ENCODE data around the gene SPRR2E. TPM values are rescaled to one million over a fixed set of nuclear protein-coding genes. Genes with fewer than 3 reads are reported as not detected.
"Not testable (repeated sequence)": the region's sequence is repeated elsewhere in the genome, so short reads cannot be mapped to it uniquely, and the experiment has no call there.

Gene SPRR2E
- not detected in 2 replicates for total RNA-seq
- long read RNA-seq, result 0 reads

DNA sequence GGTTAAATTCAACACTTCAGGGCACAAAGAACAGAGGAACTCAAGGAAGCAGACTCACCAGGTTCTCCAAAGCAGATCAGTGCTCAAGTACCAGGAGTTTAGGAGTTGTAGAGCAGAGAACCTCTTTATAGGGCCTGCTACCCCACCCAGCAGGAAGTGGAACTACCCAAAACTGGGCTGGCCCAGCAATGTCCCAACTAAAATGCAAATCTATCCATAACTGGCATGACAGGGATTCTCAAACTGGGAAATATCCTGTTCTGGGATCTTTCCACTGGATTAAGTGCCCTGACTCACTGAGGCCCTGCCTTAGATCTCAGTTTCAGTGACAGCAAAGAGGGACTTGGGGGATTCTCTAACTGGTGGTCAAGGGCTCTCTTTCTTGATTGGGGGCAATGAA is at the start of gene SPRR2E:
Gene SPRR2E (minus strand): TSS at position 101 of the 400 bp plus-strand sequence. CDS start 775 bp downstream, outside the sequence.
- no peaks in the 10 kb centered on the region for H3K27me3 Mint-ChIP-seq
- DNase-seq (ENCODE audit: low spot score, unreplicated experiment), result no peak
- peaks cover under 1% of the 10 kb centered on the region for H3K4me1 Mint-ChIP-seq (ENCODE audit: low read depth)
- H3K36me3 Mint-ChIP-seq (ENCODE audit: insufficient read depth), result no peaks in the 10 kb centered on the region
- TF ChIP-seq, protein P1, sequence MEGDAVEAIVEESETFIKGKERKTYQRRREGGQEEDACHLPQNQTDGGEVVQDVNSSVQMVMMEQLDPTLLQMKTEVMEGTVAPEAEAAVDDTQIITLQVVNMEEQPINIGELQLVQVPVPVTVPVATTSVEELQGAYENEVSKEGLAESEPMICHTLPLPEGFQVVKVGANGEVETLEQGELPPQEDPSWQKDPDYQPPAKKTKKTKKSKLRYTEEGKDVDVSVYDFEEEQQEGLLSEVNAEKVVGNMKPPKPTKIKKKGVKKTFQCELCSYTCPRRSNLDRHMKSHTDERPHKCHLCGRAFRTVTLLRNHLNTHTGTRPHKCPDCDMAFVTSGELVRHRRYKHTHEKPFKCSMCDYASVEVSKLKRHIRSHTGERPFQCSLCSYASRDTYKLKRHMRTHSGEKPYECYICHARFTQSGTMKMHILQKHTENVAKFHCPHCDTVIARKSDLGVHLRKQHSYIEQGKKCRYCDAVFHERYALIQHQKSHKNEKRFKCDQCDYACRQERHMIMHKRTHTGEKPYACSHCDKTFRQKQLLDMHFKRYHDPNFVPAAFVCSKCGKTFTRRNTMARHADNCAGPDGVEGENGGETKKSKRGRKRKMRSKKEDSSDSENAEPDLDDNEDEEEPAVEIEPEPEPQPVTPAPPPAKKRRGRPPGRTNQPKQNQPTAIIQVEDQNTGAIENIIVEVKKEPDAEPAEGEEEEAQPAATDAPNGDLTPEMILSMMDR (IDR thresholded peaks at IDR 0.05; ENCODE audit: unreplicated experiment), result no peak
- H3K4me3 Mint-ChIP-seq (ENCODE audit: low read depth), result no peak within 1 kb of the TSS
- H3K9me3 Mint-ChIP-seq (ENCODE audit: low read depth), result no peaks in the 10 kb centered on the region
- no peak within 1 kb of the TSS for H3K27ac Mint-ChIP-seq

DNA sequence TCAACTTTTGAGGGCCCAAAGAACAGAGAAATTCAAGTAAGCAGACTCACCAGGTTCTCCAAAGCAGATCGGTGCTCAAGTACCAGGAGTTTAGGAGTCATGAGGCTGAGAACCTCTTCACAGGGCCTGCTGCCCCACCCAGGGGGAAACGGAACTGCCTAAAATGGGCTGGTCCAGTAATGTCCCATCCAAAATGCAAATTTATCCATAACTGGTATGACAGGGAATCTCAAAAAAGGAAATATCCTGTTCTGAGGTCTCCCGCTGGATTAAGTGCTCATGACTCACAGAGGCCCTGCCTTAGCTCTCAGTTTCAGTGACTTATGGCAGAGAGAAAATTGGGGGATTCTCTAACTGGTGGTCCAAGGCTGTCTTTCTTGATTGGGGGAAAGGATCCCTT is 47.1 kb upstream of the SPRR2E start:
- Mint-ChIP-seq H3K4me1 (ENCODE audit: low read depth) (no peaks in the 10 kb centered on the region), H3K27me3 (no peaks in the 10 kb centered on the region), H3K4me3 (ENCODE audit: low read depth) (no peak overlapping the region), H3K9me3 (ENCODE audit: low read depth) (no peaks in the 10 kb centered on the region), H3K27ac (no peak overlapping the region), H3K36me3 (ENCODE audit: insufficient read depth) (no peaks in the 10 kb centered on the region)
- TF ChIP-seq, protein P1 (IDR thresholded peaks at IDR 0.05; ENCODE audit: unreplicated experiment), result no peak
- DNase-seq (ENCODE audit: low spot score, unreplicated experiment), result no peak

DNA sequence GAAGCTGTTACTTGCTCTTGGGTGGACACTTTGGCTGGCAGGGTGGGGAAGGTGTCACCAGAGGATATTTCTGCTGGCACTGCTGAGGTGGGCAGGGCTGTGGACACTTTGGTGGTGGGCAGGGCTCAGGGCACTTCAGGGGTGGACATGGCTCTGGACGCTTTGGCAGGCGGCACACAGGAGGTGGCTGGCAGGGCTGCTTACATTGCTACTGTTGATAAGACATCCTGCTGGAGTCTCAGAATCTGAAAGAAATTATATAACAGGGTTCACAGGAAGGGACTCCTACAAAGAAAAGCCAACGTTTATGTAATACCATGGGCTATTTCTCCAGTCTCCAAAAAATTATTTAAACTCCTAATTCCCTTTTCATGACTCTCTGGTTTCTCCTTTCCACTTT is 46.2 kb upstream of the SPRR2E start:
- Mint-ChIP-seq H3K4me1 (ENCODE audit: low read depth) (no peaks in the 10 kb centered on the region), H3K9me3 (ENCODE audit: low read depth) (no peaks in the 10 kb centered on the region), H3K27ac (no peak overlapping the region), H3K4me3 (ENCODE audit: low read depth) (no peak overlapping the region), H3K27me3 (no peaks in the 10 kb centered on the region), H3K36me3 (ENCODE audit: insufficient read depth) (no peaks in the 10 kb centered on the region)
- TF ChIP-seq, protein P1 (IDR thresholded peaks at IDR 0.05; ENCODE audit: unreplicated experiment), result no peak
- no peak for DNase-seq (ENCODE audit: low spot score, unreplicated experiment)

DNA sequence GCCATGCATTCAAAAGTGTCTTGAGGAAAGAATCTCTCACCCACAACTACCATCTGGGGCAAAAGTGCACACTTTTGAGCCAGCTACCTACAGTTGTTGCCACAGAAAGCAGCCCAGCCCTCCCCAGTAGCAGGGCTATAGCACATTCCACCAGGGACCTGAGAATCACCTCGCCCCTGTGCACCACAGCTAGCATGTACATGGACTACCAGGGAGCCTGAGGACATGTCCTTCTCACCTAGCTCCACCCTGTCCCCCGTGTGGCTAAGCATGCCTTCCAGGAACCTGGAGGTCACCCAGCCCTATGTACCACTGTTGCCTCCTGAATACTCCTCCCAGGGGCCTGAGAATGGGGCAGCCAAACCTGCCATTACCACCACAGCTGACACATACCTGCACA is 39.4 kb upstream of the SPRR2E start:
- Mint-ChIP-seq H3K27me3 (no peaks in the 10 kb centered on the region), H3K4me3 (ENCODE audit: low read depth) (no peak overlapping the region), H3K27ac (no peak overlapping the region), H3K9me3 (ENCODE audit: low read depth) (no peaks in the 10 kb centered on the region), H3K36me3 (ENCODE audit: insufficient read depth) (no peaks in the 10 kb centered on the region), H3K4me1 (ENCODE audit: low read depth) (no peaks in the 10 kb centered on the region)
- TF ChIP-seq, protein P1 (IDR thresholded peaks at IDR 0.05; ENCODE audit: unreplicated experiment), result no peak
- DNase-seq (ENCODE audit: low spot score, unreplicated experiment), result no peak

DNA sequence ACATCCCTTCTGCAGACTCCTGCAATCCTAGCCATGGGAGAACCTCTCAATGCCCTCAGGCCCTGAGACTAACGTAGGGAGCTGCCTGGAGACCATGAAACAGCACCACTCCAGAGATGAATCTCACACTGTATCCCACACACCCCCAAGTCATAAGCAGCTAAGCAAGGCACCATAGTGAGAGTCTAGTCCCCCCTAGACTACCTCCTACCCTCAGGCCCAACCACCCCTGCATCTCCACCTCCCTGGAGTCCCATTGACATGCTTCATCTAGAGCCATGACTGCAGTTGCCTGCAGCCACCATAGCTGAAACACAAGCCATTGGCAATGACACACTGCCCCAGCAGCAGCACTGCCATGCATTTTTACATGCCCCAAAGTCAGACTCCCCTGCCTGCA is 38.9 kb upstream of the SPRR2E start:
- TF ChIP-seq, protein P1 (IDR thresholded peaks at IDR 0.05; ENCODE audit: unreplicated experiment), result no peak
- Mint-ChIP-seq H3K4me1 (ENCODE audit: low read depth) (no peaks in the 10 kb centered on the region), H3K36me3 (ENCODE audit: insufficient read depth) (no peaks in the 10 kb centered on the region), H3K9me3 (ENCODE audit: low read depth) (no peaks in the 10 kb centered on the region), H3K27ac (no peak overlapping the region), H3K4me3 (ENCODE audit: low read depth) (no peak overlapping the region), H3K27me3 (no peaks in the 10 kb centered on the region)
- no peak for DNase-seq (ENCODE audit: low spot score, unreplicated experiment)

DNA sequence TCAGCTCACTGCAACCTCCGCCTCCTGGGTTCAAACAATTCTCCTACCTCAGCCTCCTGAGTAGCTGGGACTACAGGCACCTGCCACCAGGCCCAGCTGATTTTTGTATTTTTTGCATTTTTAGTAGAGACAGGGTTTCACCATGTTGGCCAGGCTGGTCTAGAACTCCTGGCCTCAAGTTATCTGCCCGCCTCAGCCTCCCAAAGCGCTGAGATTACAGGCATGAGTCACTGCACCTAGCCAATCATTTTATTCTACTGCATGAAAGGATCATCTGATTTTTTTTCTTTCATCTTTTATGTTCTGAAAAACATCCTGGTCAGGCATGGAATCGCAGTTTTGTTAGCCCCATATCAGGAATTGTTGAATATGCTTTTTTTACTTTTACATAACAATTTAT is 34.4 kb upstream of the SPRR2E start:
- H3K36me3 Mint-ChIP-seq (ENCODE audit: insufficient read depth); DNase-seq (ENCODE audit: low spot score, unreplicated experiment); H3K27me3 Mint-ChIP-seq; H3K27ac Mint-ChIP-seq; H3K4me3 Mint-ChIP-seq (ENCODE audit: low read depth); H3K4me1 Mint-ChIP-seq (ENCODE audit: low read depth): not testable (repeated sequence)
- H3K9me3 Mint-ChIP-seq (ENCODE audit: low read depth), result peaks cover 15% of the 10 kb centered on the region
